K562 (cell line): Measurements from ENCODE around the gene NCOA3. TPM values are rescaled to one million over a fixed set of nuclear protein-coding genes. Genes with fewer than 3 reads are reported as not detected.
A peak's percentile ranks its signal among the peaks of the same experiment; 100 is the strongest.

ENCODE experiments used
- ATAC-seq: fragments of 200-7000 bp; cut with Tn5 transposase; 3 replicates; pipeline ENCODE4 v1.9.1; 2020; ENCODE audit warnings: moderate library complexity
- BruUV-seq: library from RNA; stranded (reverse); fragments of 400-500 nt; replicated peaks from 2 replicates; lab custom pipeline; 2021; lab: Mats Ljungman, UMichigan
- CTCF ChIA-PET: fragments of 300-600 bp; formaldehyde crosslinking; extraction: SDS; loops from one replicate; lab custom pipeline; 2021; ENCODE audit warnings: low intra/inter-chr PET ratio; lab: Yijun Ruan, JAX
- POLR2A ChIA-PET: fragments of 300-600, 350-650 bp; sonication (Branson Sonifier 250); formaldehyde crosslinking; extraction: SDS; loops from one replicate; lab custom pipeline; 2021; ENCODE audit warnings: antibody characterized with exemption, inconsistent platforms; lab: Yijun Ruan, JAX
- DNase-seq, 4 experiments: peaks; one replicate each; pipeline versions ENCODE4 v3.0.0 to v3.0.0-alpha.2; 2011 to 2018; ENCODE audit warnings: low spot score in 3 of 4, mixed read lengths in 3 of 4; ENCODE audit errors: extremely low read depth in 1 of 4
- FAIRE-seq: peaks from 2 replicates; lab custom pipeline; 2011; peaks lifted over from hg19 to GRCh38; lab: Jason Lieb, UNC
- H2AFZ ChIP-seq: 2 replicates; pipeline ENCODE4 v1.6.0; 2011; ENCODE audit warnings: low read depth, low read length, control low read depth, inconsistent platforms
- H3K27ac ChIP-seq: fragments of 200-600 bp; 3 replicates; pipeline ENCODE4 v1.8.0; 2011; ENCODE audit warnings: low read depth, mild to moderate bottlenecking, control low read depth, inconsistent platforms, low read length, moderate library complexity, mixed read lengths; ENCODE audit errors: extremely low read depth
- H3K27me3 ChIP-seq, 2 experiments: fragments of 300-600 bp in 1 of 2; 2 replicates in 1 of 2; 3 replicates in 1 of 2; pipeline versions ENCODE4 v1.6.0 to v1.8.0; 2011; ENCODE audit warnings: inconsistent platforms in 2 of 2, low read length in 2 of 2, mild to moderate bottlenecking in 1 of 2, mixed read lengths in 1 of 2, moderate library complexity in 1 of 2; ENCODE audit not compliant: control insufficient read depth in 2 of 2, insufficient read depth in 2 of 2
- H3K36me3 ChIP-seq: fragments of 300-600 bp; 3 replicates; pipeline ENCODE4 v1.8.0; 2011; ENCODE audit warnings: mild to moderate bottlenecking, low read length, inconsistent platforms; ENCODE audit not compliant: control insufficient read depth, insufficient read depth
- H3K4me1 ChIP-seq, 2 experiments: fragments of 200-600 bp in 1 of 2; replicated peaks in 1 of 2; 2 replicates in 1 of 2; 3 replicates in 1 of 2; pipeline versions ENCODE4 v1.5.1 to v1.8.0; 2011; ENCODE audit warnings: inconsistent platforms in 2 of 2, low read length in 2 of 2, mild to moderate bottlenecking in 1 of 2, mixed read lengths in 1 of 2, moderate library complexity in 1 of 2; ENCODE audit not compliant: control insufficient read depth in 2 of 2, insufficient read depth in 2 of 2
- H3K4me2 ChIP-seq: 2 replicates; pipeline ENCODE4 v1.6.1; 2011; ENCODE audit warnings: low read length, control low read depth, inconsistent platforms, mixed read lengths; ENCODE audit not compliant: insufficient read depth
- H3K4me3 ChIP-seq: fragments of 200-600 bp; sonication (generic), shearing (Covaris generic); 2 replicates; pipeline ENCODE4 v1.5.1; 2016; ENCODE audit warnings: control low read depth, inconsistent platforms
- H3K79me2 ChIP-seq: fragments of 200-600 bp; 3 replicates; pipeline ENCODE4 v1.8.0; 2011; ENCODE audit warnings: low read length, inconsistent platforms; ENCODE audit not compliant: control insufficient read depth, insufficient read depth
- H3K9ac ChIP-seq, 2 experiments: 2 replicates each; pipeline versions ENCODE4 v1.6.0 to v1.6.1; 2011; ENCODE audit warnings: low read depth in 2 of 2, low read length in 2 of 2, control low read depth in 1 of 2, inconsistent platforms in 1 of 2, mild to moderate bottlenecking in 1 of 2, mixed read lengths in 1 of 2; ENCODE audit not compliant: insufficient read depth in 1 of 2
- H3K9me1 ChIP-seq: one replicate; pipeline ENCODE4 v1.6.0; 2011; ENCODE audit warnings: inconsistent platforms, mild to moderate bottlenecking, low read length, moderate library complexity; ENCODE audit not compliant: control insufficient read depth, insufficient read depth
- H3K9me3 ChIP-seq: replicated peaks from 2 replicates; pipeline ENCODE4 v1.5.1; 2011; ENCODE audit warnings: low read depth, low read length, inconsistent platforms; ENCODE audit not compliant: control insufficient read depth, insufficient read depth
- H4K20me1 ChIP-seq: replicated peaks from 2 replicates; pipeline ENCODE4 v1.6.1; 2011; ENCODE audit warnings: low read length, inconsistent platforms, mixed read lengths; ENCODE audit not compliant: control insufficient read depth, insufficient read depth
- BCLAF1 ChIP-seq, 2 experiments: fragments of 450-650 bp in 1 of 2; IDR thresholded peaks; 2 replicates each; pipeline ENCODE4 v1.6.1; 2011 to 2017; ENCODE audit warnings: low read depth in 2 of 2, antibody characterized with exemption in 1 of 2, borderline replicate concordance in 1 of 2, low read length in 1 of 2, mild to moderate bottlenecking in 1 of 2, mixed read lengths in 1 of 2; ENCODE audit not compliant: control insufficient read depth in 1 of 2
- FOXA1 ChIP-seq: fragments of 450-650 bp; IDR thresholded peaks from 2 replicates; pipeline ENCODE4 v1.6.1; 2016; ENCODE audit warnings: mild to moderate bottlenecking, borderline replicate concordance
- THRAP3 ChIP-seq: fragments of 450-650 bp; IDR thresholded peaks from 2 replicates; pipeline ENCODE4 v1.6.1; 2016; ENCODE audit warnings: mild to moderate bottlenecking, inconsistent platforms, borderline replicate concordance
- WGBS: fragments of 100-300 bp; shearing (Covaris generic); methylation state at CpG from one replicate; pipeline ENCODE4 v1.1.6; 2016; ENCODE audit warnings: low coverage, mixed read lengths; ENCODE audit not compliant: insufficient coverage; ENCODE audit errors: missing lambda C conversion rate; 5-methylcytosine and 5-hydroxymethylcytosine counted together
- in situ Hi-C: fragments of 300-500 bp; cut with MboI; formaldehyde crosslinking; loops from 4 replicates; pipeline ENCODE4 v1.15.0; 2018; ENCODE audit warnings: inconsistent platforms, mixed read lengths
- intact Hi-C: fragments of 100-400 bp; cut with micrococcal nuclease; formaldehyde crosslinking; loops from 2 replicates; pipeline ENCODE4 v1.14.2; 2022
- polyA plus RNA-seq, 8 experiments: library from polyadenylated mRNA; depleted of rRNA in 4 of 8; stranded (reverse) in 5 of 8; unstranded in 3 of 8; fragments of >200 nt; fragmentation: Nextera tagmentation in 2 of 8; fragmentation: Illumina TruSeq in 1 of 8; extraction: Ambion mirVana in 2 of 8; extraction: Trizol in 1 of 8; gene quantifications; 2 replicates each; pipeline versions ENCODE4 v1.2.1 to v1.2.3, GENCODE V29; 2011 to 2014; ENCODE audit warnings: inconsistent platforms in 1 of 8, missing spikeins in 1 of 8
- total RNA-seq, 7 experiments: library from RNA; depleted of rRNA in 6 of 7; stranded (reverse); fragments of >200 nt in 6 of 7; fragmentation: Illumina TruSeq in 2 of 7; extraction: Trizol in 2 of 7; gene quantifications; 2 replicates each; pipeline versions ENCODE4 v1.2.1 to v1.2.3, GENCODE V29; 2011 to 2021; ENCODE audit warnings: low replicate concordance in 1 of 7
- TF ChIP-seq, protein P1 (sequence below), 2 experiments: IDR thresholded peaks in 1 of 2; conservative IDR thresholded peaks in 1 of 2; 2 replicates each; pipeline ENCODE4 v1.6.1; 2016; ENCODE audit warnings: low read depth in 2 of 2, mild to moderate bottlenecking in 1 of 2, missing compliant biosample characterization in 1 of 2, missing genetic modification characterization in 1 of 2, moderate library complexity in 1 of 2

Gene NCOA3
- total and polyA plus RNA-seq, 9 of the 15 experiments (the other 6 are each of a cell fraction or from before 2014, with no cell fraction given): 3.2 to 24.3 (median 14.4) TPM

- TF ChIP-seq, protein P1, sequence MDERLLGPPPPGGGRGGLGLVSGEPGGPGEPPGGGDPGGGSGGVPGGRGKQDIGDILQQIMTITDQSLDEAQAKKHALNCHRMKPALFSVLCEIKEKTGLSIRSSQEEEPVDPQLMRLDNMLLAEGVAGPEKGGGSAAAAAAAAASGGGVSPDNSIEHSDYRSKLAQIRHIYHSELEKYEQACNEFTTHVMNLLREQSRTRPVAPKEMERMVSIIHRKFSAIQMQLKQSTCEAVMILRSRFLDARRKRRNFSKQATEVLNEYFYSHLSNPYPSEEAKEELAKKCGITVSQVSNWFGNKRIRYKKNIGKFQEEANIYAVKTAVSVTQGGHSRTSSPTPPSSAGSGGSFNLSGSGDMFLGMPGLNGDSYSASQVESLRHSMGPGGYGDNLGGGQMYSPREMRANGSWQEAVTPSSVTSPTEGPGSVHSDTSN (CRISPR knock-in tag; IDR thresholded peaks at IDR 0.05; ENCODE audit: low read depth): no peak
- TF ChIP-seq, protein P1 (tag; conservative IDR thresholded peaks at IDR 0.05; ENCODE audit: low read depth): no peak
- TF ChIP-seq THRAP3: no peak
These were observed 187.0 kb downstream of the NCOA3 start (continued) for GRCh38 chr20:47688385-47689381.

DNA sequence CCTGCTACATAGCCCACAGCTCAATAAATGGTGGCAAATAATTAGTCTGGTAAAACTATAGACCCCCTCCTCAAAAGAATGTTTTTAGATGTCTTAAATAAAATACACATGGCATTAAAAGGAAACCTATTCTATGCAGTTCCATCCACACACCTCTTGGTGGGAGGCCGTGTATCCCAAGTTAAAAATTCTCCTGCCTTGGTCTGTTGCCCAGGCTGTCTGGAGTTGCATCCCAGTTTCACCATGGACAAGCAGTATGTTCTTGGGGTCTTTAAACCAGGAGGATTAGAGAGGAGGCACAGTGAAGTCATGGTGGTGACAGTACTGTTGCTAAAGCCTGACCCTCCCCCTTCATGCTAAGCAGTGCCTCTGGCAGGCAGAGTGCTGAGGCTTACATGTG, 188.0 kb downstream of the NCOA3 start:
- in situ Hi-C loops: no loop called here
- TF ChIP-seq FOXA1: no peak
- peak in 1 of 2 experiments; percentile 8; a peak in 1 of 4 replicates for TF ChIP-seq BCLAF1 (IDR thresholded peaks at IDR 0.05; ENCODE audit: borderline replicate concordance in 1 of 2, control insufficient read depth in 1 of 2, low read depth in 2 of 2, low read length in 1 of 2)

More for the DNA sequence above, 188.0 kb downstream of the NCOA3 start:
- H3K9me3 ChIP-seq: no peaks in the 10 kb centered on the region
- H3K4me1 ChIP-seq: no peaks in the 10 kb centered on the region; a peak in 1 of 5 replicates
- ChIA-PET POLR2A (no interaction called here), CTCF (no interaction called here)
- no peak for DNase-seq
- WGBS: 0% methylated on average over 1 of the region's 1 CpG
- peaks cover 20% of the 10 kb centered on the region for H4K20me1 ChIP-seq
- H3K4me2 ChIP-seq: no peak overlapping the region
- H3K4me3 ChIP-seq: no peak overlapping the region
- intact Hi-C loops: no loop called here
- ATAC-seq: no peak
- no peaks in the 10 kb centered on the region for H3K36me3 ChIP-seq
- no peaks in the 10 kb centered on the region for H3K9me1 ChIP-seq
- no peak for FAIRE-seq
- no peaks in the 10 kb centered on the region for H3K79me2 ChIP-seq
- peaks cover 33 to 63% of the 10 kb centered on the region in 2 experiments for H3K27me3 ChIP-seq
- H3K27ac ChIP-seq: no peak overlapping the region
- no peak overlapping the region for H2AFZ ChIP-seq
- BruUV-seq: no TSS peak
- H3K9ac ChIP-seq: no peak overlapping the region
